KOPT-K1 (cell line): ENCODE measurements around the gene ACTR8.
"Not testable (repeated sequence)": the region's sequence is repeated elsewhere in the genome, so short reads cannot be mapped to it uniquely, and the experiment has no call there.

Experiments
- H3K27ac ChIP-seq: fragments of 200-600 bp; sonication (generic); 2 replicates; pipeline ENCODE4 v1.5.1; 2016; ENCODE audit warnings: antibody characterized with exemption, mild to moderate bottlenecking, low read depth, low read length; ENCODE audit not compliant: poor library complexity, severe bottlenecking
- H3K36me3 ChIP-seq: fragments of 200-600 bp; sonication (generic); 2 replicates; pipeline ENCODE4 v1.5.1; 2017; ENCODE audit warnings: antibody characterized with exemption, mild to moderate bottlenecking, low read length, moderate library complexity; ENCODE audit not compliant: insufficient read depth
- H3K9me3 ChIP-seq: fragments of 200-600 bp; sonication (generic); 2 replicates; pipeline ENCODE4 v1.5.1; 2017; ENCODE audit warnings: antibody characterized with exemption, low read length, mild to moderate bottlenecking; ENCODE audit not compliant: insufficient read depth, poor library complexity, severe bottlenecking

ACTR8 gene, protein sequence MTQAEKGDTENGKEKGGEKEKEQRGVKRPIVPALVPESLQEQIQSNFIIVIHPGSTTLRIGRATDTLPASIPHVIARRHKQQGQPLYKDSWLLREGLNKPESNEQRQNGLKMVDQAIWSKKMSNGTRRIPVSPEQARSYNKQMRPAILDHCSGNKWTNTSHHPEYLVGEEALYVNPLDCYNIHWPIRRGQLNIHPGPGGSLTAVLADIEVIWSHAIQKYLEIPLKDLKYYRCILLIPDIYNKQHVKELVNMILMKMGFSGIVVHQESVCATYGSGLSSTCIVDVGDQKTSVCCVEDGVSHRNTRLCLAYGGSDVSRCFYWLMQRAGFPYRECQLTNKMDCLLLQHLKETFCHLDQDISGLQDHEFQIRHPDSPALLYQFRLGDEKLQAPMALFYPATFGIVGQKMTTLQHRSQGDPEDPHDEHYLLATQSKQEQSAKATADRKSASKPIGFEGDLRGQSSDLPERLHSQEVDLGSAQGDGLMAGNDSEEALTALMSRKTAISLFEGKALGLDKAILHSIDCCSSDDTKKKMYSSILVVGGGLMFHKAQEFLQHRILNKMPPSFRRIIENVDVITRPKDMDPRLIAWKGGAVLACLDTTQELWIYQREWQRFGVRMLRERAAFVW

DNA sequence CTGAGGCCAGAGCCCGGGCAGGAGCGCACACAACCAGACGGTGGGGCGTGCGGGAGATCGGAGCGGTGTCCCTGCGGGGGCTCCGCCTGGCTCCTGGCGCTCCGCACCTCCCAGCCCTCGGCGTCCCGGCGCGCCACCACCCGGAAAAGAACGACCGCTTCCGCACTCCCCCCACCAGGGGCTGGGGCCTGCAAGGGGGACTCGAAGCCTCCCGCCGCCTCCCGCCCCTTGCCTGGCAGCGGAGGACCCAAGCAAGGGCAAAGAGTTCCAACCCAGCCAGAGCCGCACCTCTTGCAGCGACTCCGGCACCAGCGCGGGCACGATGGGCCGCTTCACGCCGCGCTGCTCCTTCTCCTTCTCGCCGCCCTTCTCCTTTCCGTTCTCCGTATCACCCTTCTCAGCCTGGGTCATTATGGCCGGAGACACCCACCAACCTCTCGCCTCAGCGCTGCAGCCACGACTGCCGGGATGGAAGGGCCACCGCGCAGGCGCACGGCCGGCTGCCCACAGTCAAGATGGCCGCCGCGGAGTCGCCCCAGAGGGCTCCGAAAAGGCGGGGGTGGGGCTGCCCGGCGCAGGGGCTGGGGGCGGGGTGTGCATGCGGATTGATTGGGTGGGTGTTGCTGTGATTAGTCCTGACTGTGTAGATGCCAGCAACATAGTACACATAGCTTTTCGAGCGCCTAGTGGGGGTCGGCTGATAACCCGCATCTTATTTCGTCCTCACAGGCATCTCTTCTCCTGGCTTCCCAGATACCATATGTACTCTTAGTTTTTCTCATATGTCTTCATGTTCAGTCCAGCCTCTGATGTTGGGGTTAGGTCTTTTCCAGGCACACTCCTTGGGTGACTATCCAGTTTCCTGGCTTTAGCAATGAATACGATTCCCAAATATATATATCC lies at the start of gene ACTR8:
Gene ACTR8, minus strand, starts transcription at position 462 of the 903 bp plus-strand sequence. Its CDS starts 51 bp downstream, at position 411.
- peaks cover 71% of the 10 kb centered on the region for H3K36me3 ChIP-seq
- H3K27ac ChIP-seq, result peak within 1 kb of the TSS; percentile 90
- no peaks in the 10 kb centered on the region for H3K9me3 ChIP-seq

DNA sequence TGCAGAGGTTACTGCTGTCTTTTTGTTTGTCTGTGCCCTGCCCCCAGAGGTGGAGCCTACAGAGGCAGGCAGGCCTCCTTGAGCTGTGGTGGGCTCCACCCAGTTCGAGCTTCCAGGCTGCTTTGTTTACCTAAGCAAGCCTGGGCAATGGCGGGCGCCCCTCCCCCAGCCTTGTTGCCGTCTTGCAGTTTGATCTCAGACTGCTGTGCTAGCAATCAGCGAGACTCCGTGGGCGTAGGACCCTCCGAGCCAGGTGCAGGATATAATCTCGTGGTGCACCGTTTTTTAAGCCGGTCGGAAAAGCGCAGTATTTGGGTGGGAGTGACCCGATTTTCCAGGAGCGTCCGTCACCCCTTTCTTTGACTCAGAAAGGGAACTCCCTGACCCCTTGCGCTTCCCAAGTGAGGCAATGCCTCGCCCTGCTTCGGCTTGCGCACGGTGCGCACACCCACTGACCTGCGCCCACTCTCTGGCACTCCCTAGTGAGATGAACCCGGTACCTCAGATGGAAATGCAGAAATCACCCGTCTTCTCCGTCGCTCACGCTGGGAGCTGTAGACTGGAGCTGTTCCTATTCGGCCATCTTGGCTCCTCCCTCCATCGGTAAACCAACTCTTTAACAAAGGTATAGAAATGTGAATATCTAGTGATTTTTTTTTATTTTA lies 45.4 kb upstream of the ACTR8 start:
- H3K36me3 ChIP-seq, H3K27ac ChIP-seq, H3K9me3 ChIP-seq: not testable (repeated sequence)

DNA sequence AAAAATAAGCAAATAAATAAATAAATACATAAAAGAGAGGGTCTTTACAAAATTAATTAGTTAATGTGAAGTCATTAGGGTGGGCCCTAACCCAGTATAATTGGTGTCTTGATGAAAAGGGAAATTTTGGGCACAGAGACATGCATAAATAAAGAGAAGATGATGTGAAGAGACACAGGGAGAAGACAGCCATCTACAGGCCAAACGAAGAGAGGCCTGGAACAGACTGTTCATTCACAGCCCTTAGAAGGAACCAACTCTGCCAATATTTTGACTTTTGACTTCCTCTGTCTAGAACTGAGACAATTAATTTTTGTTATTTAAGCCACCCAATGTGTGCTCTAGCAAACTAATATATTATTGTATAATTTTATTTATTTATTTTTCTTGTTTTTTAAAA lies 39.3 kb upstream of the ACTR8 start:
- H3K9me3 ChIP-seq, result no peaks in the 10 kb centered on the region
- no peaks in the 10 kb centered on the region for H3K36me3 ChIP-seq
- no peak overlapping the region for H3K27ac ChIP-seq

DNA sequence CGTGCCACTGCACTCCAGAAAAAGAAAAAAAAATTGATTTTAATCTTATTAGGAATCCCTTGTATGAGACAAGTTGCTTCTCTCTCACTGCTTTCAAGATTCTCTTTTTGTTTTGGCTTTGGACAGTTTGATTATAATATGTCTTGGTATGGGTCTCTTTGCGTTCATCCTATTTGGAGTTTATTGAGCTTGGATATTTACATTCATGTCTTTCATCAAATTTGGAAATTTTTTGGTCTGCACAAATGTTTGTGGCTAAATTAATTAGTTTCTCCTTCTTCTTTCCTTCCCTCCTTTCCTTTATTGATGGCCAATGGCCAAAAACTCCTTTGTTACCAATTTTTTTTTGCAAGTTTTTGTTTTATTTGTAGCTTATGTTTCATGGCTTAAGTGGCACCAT lies 37.8 kb upstream of the ACTR8 start:
- H3K27ac ChIP-seq, result no peak overlapping the region
- H3K9me3 ChIP-seq, result no peaks in the 10 kb centered on the region
- H3K36me3 ChIP-seq, result no peaks in the 10 kb centered on the region

DNA sequence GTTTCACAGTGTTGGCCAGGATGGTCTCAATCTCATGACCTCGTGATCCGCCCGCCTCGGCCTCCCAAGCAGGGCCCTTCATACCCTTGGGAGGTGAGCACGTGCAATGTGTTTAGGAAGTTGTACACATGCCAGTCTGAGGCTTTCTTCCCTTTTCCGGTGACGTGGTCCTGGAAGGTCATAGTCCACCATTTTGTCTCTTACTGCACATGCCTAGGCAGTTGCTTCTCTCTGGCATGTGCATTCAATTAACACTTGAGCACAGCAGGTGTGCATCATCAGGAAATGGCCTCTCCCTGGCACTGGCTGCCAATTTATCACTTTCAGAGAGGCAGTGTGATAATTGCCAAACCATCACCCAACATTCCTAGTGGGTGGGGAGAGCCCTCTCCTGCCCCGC lies 31.4 kb upstream of the ACTR8 start:
- peaks cover 3% of the 10 kb centered on the region for H3K9me3 ChIP-seq
- H3K27ac ChIP-seq, result no peak overlapping the region
- H3K36me3 ChIP-seq, result no peaks in the 10 kb centered on the region

DNA sequence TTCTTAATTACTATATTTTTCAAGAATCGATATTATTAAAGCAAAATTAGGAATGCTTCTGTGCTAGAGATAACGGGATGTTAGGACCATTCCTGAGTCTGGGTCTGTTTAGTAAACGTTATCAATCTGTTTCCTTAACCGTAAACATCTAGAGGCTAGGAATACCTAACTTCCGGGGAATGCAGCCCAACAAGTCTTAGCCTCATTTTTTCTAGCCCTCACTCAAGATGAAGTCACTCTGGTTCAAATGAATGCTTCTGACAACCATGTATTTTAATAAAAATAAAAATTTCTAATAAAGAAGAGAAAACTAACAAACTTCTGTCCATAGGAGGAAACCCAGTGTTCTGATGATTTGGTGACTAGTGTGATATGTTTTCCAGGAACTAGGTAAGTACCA lies 20.8 kb upstream of the ACTR8 start:
- Histone ChIP-seq H3K9me3 (peaks cover 15% of the 10 kb centered on the region), H3K27ac (no peak overlapping the region), H3K36me3 (no peaks in the 10 kb centered on the region)

DNA sequence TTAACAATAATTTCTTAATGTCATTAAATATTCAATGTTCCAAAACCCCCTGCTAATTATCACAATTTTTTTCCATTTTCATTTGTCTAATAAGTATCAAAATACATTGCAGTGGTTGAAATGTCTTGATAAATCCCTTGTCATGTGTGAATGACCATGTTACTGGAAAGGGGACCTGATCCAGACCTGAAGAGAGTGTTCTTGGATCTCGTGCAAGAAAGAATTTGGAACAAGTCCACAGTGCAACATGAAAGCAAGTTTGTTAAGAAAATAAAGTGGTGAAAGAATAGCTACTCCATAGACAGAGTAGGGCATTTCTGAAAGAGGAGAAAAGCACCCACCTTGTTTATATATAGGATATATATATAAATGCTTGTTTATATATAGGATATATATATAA lies 20.1 kb upstream of the ACTR8 start:
- peaks cover 21% of the 10 kb centered on the region for H3K9me3 ChIP-seq
- no peaks in the 10 kb centered on the region for H3K36me3 ChIP-seq
- H3K27ac ChIP-seq, result no peak overlapping the region

DNA sequence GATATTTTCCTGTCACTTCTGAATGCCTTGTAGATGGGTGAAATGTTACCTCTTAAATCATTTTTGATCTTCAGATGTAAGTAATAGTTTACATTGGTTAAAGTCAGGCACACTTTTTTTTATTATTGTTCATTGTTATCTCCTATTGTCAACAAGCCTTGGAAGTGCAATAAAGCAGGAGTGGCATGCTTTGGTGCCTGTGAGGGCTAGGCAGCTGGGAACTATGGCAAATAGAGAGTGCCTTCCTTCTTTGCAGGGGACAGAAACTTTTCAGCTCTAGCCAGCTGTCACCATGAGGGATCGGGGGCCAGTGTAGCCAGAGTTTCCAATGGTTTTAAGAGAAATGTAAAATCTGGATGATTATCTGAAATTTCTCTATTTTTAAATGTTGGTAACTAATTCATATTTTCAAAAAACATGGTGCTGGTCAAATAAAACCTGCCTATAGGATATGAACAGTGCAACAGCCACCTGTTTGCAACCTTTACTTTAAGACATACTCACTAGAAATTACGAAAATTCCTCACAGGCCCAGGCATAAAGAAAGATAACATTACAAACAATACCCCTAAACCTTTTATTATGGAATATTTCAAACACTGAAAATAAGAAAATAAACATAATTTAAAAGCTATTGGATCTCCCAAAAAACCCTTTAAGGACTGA lies 18.8 kb upstream of the ACTR8 start:
- H3K9me3 ChIP-seq, result peaks cover 19% of the 10 kb centered on the region
- no peak overlapping the region for H3K27ac ChIP-seq
- H3K36me3 ChIP-seq, result no peaks in the 10 kb centered on the region

DNA sequence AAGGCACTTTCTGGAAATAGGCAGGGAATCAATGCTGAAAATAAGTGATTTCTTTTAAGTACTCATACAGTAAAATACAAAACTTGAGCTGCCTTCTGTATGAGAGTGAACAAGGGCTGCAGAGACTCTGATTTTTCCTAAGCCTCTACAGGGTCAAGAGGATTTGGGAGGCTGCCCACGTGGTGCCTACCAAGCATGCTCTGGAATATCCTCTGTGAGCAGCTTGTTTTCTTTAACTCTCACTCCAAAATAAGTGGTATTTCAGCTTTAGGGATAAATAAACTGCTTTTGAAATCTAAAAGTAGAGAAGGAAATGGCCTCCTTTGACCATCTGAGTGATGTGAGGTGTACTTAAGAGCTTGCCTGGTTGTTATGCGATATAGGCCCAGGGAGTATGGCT lies 17.8 kb upstream of the ACTR8 start:
- no peaks in the 10 kb centered on the region for H3K36me3 ChIP-seq
- no peak overlapping the region for H3K27ac ChIP-seq
- peaks cover 19% of the 10 kb centered on the region for H3K9me3 ChIP-seq

DNA sequence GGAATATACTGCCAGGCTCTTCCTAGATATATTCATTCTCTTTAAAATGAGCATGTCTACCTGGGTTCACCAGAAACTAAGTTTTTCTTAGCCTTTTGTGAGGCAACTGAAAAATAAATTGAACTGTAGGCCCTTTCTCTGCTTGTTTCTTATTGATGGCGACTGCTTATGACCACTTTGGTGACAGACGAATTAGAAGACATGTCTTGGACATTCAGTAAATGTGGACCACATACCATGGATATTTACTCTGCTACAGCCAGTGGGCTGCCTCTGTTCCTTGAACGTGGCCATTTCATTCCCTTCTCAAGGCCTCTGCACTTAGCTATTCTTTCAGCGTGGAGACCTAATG lies 10.3 kb upstream of the ACTR8 start:
- peak overlapping the region; percentile 59 for H3K27ac ChIP-seq
- peaks cover 6% of the 10 kb centered on the region for H3K9me3 ChIP-seq
- peaks cover 6% of the 10 kb centered on the region for H3K36me3 ChIP-seq

DNA sequence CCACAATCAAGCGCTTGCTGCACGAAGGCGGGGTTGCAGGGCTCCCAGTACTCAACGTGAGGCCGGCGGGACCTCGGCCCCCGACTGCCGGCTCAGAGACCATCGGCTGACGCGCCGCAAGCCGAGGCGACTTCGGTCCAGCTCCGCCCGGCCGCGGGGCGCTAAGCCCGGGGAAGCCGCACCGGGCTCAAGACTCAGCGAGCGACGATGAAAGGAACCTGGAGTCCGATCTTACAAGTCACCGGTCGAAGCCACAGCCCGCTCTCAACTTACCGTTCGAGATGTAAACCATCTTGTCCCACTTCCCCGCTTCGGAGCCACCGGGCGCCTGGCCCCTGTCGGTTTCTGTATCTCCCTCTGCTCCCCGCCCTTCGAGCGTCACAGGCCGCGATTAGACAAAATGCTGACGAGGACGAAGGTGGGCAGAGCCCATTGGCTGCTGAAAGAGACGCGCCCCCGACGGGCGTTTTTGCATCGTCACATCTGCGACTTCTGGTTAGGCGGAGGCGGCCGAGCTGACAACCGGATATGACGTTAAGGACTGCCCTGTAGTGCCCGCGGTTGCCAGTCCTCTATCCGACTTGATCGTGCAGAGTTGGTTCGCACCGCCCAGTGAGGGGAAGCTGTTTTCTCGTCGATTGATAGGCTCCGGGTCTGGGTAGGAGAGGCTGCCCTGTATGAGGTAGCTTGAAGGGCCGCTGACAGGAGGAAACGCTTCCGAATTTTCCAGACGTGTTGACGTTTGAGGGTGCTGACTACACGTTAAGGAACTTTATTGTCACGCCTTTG lies 9.7 kb upstream of the ACTR8 start, which contains the start of gene SELENOK:
Gene SELENOK, minus strand, starts transcription at position 363 of the 789 bp plus-strand sequence.
- peaks cover 12% of the 10 kb centered on the region for H3K36me3 ChIP-seq
- H3K27ac ChIP-seq, result peak within 1 kb of the TSS; percentile 59

DNA sequence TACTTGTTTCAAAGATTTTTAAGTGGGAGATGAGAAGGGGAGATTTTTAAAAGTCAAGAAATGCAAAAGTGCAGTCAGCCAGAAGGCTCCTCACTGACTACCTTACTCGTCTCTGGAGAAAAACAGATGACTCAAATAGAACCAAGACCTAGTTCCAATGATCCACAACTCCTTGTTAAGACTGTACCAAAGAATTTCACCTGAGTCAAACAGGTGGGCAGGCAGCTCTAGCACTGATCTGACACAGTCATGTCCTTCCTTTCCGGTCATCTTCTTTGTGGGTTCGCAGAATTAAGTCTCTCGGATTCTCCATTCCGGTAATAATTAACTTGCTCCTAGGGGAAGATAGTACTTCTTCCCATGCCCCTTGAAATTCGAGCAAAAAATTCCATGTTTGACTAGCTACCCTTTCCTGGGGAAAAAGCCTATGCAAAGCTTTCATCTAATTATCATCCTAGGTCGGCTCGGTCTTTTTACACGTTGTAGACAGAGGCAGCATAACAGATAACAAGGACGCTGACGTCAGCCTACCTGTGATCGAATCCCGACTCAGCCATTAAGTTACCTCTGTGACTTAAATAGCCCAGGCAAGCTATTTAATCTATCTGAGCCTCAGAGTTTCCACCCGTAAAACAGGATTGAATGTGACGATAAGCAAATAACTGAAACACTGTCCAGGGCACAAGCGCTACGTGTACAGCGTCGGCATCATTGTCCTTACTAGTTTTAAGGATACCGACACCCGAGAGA lies 8.9 kb upstream of the ACTR8 start:
- Histone ChIP-seq H3K27ac (peak overlapping the region; percentile 59), H3K36me3 (peaks cover 20% of the 10 kb centered on the region), H3K9me3 (no peaks in the 10 kb centered on the region)

More for the DNA sequence above, 9.7 kb upstream of the ACTR8 start, which contains the start of gene SELENOK:
- H3K9me3 ChIP-seq, result no peaks in the 10 kb centered on the region

DNA sequence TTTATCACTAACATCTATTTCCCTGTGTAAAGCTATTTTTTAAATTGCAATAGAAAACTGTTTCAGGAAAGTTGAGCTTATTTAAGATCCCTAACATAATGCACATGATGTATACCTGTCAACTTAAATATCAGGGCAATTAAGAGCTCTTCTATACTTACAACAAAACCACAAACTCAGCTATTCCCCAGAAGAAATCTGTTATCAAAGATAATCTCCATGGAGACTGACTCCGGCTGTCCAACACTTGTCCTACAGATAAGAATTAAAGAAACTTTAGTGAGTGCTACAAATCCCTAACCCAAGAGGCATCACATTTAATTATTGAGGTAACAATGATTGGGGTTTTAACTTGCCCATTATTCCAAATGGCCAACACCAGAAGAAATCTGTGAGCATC lies 6.3 kb upstream of the ACTR8 start:
- Histone ChIP-seq H3K27ac (no peak overlapping the region), H3K36me3 (peaks cover 42% of the 10 kb centered on the region), H3K9me3 (no peaks in the 10 kb centered on the region)
